Activated gamma-delta T cell treated with Interleukin-2 at 50 U/mL for 16 hours (primary cell): ENCODE measurements around the gene PTPRCAP.
A peak's percentile ranks its signal among the peaks of the same experiment; 100 is the strongest.
"Not testable (repeated sequence)": the region's sequence is repeated elsewhere in the genome, so short reads cannot be mapped to it uniquely, and the experiment has no call there.

Experiments
- DNase-seq: peaks from one replicate; pipeline ENCODE4 v3.0.0-alpha.2; 2020

PTPRCAP gene

DNA sequence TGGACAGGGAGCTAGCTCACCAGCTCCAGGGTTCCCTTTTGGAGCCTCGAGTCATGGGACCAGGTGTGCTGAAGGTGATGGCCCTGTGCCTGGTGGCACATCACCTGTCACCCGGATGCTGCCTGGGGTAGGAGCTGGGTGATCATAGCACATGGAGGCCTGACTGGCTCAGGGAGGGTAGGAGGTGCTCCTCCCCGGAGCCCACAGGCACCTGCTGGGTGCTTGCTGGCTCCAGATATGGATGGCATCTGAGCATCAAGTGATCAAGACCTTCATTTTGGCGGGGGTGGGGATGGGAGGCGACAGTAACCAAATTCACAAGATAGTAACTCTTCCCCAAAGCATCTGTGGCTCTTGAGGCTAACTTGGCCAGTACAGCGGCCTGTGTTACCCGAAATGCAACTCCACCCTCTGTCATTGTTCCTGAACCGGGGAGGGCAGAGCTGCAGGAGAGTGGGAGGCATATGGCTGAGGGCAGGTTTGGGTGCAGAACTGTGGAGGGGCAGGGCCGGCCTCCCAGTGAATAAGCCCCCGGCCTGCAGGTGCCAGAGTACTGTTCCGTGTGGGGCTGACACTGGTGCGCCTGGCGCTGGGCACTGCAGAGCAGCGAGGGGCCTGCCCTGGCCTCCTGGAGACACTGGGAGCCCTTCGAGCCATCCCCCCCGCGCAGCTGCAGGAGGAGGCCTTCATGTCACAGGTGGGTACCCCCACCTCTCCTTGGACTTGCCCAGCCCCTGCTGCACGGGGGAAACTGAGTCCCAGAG lies 28.9 kb downstream of the PTPRCAP start:
- no peak for DNase-seq

DNA sequence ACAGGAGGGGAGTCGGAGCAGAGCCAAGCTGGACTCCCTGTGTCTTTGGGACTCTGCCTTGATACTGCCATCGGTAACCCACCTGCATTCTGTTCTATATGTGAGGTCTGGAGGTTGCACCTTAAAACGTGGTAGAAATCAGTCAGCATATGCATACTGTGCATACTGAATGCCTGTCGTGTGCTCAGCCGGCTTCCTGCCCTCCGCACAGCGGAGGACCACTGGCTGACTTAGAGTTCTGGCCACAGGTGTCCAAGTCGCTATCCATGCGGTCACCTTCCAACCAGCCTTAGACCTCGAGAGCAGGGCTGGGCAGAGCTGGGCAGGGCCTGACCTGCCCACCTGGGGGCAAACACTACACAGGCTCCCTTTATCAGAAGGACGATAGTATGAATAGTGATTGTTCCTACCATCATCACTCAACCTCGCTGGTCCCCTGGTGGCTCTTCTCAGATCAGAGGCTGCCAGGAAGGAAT lies 29.8 kb downstream of the PTPRCAP start:
- no peak for DNase-seq

DNA sequence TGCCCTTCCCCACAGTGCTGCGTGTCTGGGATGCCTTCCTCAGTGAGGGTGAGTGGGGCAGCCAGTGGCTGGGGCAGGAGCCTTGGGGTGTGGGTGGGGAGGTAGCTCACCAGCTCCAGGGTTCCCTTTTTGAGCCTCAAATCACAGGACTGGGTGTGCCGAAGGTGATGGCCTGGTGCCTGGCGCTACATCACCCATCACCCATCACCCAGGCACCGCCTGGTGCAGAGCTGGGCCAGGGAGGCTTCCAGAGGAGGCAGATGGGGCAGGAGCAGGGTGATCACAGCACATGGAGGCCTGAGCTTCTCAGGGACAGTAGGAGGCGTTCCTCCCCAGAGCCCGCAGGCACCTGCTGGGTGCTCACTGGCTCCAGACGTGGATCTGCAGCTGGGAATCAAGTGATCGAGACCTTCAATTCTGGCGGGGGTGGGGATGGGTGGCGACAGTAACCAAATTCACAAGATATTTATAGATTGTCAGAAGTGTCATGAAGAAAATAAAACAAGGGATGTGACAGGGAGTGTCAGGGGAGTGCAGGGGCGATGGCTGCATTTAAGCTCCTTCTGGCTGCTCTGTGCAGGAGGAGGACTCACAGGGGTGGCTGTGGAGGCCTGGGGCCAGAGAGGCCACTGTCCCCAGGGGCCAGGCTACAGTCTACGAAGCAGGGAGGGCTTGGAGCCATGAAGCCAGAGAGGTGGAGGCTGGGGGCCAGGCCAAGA lies 30.4 kb downstream of the PTPRCAP start:
- DNase-seq, result no peak

DNA sequence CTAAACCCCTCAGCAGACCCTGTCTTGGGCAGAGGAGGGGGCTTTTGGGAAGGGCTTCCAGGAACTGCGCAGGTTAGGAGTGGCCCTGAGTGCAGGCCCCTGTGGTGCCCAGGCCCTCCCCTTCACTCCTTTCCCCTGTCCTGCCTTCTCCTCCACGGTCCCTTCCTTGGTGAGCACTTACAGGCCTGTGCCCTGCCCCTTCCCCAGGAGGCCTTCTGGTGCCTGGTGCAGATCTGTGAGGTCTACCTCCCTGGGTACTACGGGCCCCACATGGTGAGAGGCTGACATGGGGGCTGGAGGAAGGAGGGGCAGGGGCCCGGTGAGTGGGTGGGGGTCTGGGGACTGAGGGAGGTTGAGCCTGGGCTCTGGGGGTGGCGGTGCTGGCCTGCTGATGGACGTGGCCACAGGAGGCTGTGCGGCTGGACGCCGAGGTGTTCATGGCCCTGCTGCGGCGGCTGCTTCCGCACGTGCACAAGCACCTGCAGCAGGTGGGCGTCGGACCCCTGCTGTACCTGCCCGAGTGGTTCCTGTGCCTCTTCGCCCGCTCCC lies 31.0 kb downstream of the PTPRCAP start:
- no peak for DNase-seq

DNA sequence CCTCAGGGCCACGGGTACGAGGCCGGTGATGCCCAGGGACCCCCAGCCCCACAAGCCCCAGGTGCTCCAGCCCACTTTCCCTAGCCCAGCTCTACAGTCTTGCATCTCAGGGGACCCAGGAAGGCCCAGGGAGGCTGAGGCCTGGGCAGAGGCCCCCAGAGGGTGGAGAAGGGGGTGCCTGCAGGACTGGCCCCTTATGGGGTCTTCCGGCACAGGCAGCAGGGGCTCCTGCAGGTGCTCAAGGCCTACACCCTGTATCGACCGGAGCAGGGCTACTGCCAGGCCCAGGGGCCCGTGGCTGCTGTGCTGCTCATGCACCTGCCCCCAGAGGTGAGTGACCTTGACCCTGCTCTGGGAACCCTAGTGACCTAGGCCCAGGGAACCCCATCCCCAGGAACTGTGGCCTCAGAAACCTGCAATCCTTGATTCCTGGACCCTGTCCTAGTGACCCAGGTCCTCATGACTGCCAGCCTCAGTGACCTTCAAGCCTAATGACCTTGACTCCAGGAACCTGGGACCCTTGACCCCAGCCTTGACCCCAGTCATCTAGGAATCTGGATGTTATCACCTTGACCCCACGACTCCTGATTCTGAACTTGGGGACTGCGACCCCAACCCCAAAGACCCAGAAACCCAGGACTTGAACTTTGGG lies 31.7 kb downstream of the PTPRCAP start:
- no peak for DNase-seq

DNA sequence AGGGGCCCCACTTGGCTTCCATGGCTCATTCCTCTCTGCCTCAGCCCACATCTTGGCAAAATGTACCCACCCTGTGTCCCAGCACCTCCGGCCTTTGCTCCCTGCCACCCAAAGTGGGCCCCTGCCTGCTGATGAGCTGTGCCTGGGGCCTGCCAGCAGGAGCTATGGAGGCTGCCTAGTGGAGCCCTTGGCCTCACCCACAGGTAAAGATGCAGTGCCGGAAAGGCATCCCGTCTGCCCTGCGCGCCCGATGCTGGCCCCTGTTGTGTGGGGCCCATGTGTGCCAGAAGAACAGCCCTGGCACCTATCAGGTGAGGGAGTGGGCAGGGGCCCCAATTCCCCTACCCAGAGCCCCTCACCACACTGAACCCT lies 32.3 kb downstream of the PTPRCAP start:
- DNase-seq, result no peak

DNA sequence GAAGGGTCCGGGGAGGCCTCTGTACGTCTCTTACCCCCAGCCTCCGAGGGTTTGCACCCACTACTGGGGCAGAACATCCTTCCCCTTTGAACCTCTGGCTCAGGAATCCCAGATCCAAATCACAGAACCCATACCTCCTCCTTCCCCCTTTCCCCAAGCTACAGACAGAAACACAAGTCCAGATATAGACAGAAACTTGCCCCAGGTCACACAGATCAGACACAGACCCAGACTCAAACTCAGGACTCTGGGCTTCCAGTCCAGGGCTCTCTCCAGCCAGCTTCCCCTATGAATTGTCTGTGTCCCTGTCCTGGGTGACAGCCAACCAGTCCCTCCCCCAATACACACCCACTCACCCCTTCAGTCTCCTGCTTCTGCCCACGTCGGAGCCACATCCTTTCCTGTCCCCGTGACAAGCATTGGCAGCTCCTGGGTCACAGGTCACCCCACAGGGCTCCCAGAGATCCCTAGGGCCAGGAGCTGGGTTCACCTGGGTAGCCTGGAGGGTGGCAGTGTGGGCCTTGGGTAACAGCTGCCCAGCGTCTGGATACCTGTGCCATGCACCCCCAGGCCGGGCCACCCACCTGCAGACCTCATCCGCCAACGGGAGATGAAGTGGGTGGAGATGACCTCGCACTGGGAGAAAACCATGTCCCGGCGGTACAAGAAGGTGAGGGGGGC lies 32.8 kb downstream of the PTPRCAP start:
- DNase-seq, result peak; percentile 55

DNA sequence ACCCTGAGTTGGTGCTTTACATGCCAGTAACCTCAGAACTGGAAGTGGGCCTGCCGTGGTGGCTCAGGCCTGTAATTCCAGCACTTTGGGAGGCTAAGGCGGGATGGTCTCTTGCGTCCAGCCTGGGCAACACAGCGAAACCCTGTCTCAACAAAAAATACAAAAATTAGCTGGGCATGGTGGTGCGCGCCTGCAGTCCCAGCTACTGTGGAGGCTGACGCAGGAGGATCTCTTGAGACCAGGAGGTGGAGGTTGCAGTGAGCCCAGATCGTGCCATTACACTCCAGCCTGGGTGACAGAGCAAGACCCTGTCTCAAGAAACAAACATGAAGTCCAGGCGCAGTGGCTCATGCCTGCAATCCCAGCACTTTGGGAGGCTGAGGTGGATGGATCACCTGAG lies 34.4 kb downstream of the PTPRCAP start:
- DNase-seq, result not testable (repeated sequence)

DNA sequence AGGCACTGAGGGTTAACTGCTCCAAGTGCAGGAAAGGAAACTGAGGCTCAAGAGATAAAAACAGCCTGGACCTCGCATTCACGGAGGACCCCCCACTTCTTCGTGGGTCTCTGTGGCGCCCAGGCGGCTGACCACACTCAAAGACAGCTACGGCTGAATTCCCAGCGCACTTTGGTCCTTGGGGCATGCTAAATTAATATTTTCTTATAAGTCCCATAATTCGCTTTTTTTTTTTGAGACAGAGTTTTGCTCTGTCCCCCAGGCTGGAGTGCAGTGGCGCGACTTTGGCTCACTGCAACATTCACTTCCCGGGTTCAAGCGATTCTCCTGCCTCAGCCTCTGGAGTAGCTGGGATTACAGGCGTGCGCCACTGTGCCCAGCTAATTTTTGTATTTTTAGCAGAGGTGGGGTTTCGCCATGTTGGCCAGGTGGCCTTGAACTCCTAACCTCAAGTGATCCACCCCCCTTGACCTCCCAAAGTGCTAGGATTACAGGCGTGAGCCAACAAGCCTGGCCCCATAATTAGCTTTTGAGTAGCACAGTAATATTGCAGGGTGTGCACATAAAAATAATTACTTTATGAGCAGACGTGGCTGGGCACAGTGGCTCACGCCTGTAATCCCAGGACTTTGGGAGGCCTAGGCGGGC lies 35.2 kb downstream of the PTPRCAP start:
- not testable (repeated sequence) for DNase-seq

DNA sequence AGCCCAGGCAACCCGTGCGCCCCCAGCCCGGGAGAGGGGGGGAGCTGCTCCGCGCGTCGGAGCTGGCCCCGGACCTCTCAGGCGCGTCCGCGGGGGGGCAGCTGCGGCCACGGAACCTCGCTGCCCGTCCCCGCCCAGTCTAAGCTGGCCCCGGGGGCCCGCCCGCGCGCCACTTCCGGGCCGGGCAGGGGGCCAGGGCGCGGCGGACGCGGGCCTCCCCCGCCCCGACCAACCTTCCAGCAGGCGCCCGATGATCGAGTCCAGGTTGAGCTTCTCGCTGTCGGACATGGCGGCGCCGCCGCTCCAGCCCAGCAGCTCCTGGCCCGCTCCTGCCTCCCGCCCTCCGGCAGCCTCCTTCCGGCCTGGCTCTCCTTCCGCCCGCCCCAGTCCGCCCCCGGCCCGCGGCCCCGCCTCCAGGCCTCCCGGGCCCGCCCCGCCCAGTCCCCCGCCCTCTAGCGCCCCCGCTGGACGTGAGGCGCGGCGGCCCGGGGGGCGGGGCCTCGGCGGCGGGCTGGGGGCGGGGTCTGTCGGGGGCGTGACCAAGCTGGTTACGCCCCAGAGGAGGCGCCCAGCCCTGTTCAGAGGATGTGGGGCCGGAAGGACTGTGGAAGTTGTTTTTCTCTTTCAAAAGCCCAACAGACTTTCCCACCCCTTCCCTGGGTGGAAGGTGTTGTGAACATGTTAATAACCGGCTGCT lies 35.8 kb downstream of the PTPRCAP start, which contains the start of gene PPP1CA:
Gene PPP1CA (minus strand): TSS at position 364 of the 697 bp plus-strand sequence. CDS start 76 bp downstream, at position 288.
- peak; percentile 90 for DNase-seq

DNA sequence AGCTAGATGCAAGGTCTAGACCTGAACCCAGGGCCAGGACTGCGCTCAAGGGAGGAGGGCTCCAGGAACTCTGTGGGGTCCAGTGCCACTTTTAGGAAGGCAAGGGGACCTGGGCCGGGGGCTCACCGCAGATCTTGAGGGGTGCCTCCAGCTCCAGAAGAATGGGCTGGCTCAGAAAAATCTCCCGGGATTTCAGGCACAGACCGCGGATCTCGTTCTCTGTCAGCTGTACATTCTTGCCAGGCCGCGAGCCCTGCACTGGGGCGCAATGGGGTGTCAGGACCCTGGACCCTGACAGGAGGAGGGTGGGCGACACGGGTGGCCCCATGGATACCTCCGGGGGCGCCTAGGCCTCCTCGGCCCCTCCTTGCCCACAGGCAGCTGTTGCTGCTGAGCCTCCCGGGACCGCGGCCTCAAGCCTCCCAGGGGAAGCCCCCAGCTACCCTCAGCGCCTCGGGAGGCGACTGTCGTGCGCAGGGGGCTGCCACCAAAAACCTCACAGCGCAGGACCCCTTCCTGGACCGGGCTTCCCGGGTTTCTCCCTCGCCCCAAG lies 36.5 kb downstream of the PTPRCAP start:
- no peak for DNase-seq

DNA sequence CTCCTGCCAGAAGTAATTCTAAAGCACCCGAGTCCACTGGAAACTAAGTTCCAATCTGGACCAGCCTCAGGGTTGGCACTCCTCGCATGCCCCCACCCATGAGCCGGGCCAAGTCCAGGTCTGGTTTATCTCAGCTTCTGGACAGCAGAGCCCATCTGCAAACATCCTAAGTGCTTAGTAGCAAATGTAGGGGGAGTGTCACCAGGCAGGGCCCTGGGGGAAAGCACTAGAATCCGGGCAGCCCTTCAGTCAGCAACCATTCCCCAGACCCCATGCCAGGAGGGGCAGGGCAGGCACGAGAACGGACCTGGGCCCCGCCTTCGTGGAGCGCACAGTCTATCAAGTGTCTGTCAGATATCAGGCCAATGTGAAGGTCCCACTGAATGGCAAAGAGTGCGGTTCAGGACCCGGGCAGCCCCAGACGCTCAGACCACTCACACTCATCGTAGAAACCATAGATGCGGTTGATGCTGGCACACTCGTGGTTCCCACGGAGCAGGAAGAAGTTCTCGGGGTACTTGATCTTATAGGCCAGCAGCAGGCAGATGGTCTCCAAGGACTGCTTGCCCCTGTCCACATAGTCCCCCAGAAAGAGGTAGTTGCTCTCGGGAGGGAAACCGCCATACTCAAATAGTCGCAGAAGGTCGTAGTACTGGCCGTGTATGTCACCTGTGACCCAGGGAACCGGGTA lies 37.1 kb downstream of the PTPRCAP start:
- DNase-seq, result no peak

DNA sequence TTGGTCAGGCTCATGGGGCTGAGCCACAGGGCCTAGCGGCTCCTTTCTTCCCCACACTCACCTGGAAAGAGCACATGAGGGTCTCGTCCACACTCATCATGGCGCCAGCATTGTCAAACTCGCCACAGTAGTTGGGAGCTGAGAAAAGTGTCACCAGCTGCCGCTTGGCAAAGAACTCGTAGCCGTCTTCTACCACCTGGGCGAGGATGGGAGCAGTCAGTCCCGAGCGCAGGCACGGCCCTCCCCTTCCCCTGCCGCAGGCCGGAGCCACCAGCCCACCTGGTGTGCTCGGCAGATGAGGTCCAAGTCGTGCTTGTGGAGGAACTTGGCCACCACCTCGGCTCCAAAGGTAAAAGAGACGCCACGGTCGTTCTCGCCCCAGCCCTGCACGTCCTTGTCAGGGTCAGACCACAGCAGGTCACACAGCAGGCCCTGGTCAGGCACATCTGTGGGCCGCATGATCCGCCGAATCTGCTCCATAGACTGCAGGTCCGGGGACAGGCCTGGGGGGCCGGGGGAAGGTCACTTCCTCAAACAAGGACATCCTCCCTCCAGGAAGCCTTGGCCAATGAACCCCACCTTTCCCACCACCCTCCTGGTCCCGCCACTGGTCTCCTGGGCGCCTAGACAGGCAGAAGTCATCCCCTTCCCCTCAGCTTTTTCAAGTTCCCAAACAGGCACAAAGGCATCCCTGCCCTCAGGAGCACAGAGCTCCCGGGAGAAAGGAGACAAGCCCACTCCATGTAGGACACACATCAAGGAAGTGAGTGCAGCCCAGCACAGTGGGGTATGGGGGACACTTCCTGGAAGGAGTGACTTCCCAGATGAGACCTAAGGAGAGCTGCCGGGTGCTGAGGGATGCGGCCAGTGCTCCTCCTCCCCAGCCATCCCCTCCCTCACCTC lies 38.6 kb downstream of the PTPRCAP start:
- no peak for DNase-seq

DNA sequence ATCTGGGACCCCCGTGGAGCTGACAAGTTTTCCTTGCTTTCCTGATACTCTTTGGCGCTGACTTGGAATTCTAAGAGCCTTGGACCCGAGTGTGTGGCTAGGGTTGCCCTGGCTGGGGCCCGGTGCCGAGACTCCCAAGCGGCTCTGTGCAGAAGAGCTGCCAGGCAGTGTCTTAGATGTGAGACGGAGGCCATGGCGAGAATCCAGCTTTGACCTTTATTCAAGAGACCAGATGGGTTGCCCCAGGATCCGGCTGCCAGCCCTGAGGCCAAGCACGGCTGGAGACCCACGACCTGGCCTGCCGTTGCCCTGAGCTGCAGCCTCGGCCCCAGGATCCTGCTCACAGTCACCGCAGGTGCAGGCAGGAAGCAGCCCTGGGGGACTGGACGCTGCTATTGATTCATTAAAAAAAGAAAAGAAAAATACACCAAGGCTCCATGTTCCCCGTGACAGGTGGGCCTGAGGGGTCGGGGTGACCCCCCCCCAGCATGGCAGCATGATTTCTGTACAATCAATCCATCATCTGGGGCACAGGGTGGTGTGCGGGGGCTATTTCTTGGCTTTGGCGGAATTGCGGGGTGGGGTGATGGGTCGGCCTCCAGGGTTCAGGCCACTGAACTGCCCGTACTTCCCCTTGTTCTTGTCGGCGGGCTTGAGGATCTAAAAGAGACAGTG lies 39.4 kb downstream of the PTPRCAP start:
- no peak for DNase-seq

DNA sequence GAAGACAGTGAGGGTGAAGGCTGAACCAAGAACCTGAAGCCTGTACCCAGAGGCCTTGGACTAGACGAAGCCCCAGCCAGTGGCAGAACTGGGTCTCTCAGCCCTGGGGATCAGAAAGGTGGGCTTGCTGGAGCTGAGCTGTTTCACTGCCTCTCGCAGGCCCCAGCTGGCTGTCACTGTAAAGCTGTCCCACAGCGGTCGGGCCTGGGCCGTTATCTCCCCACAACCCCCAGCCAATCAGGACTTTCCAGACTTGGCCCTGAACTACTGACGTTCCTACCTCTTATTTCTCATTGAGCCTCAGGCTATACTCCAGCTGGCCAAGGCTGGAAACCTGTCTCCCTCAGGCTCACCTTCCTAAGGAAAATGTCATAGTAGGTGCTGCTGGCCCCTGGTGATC lies 39.9 kb downstream of the PTPRCAP start:
- no peak for DNase-seq

DNA sequence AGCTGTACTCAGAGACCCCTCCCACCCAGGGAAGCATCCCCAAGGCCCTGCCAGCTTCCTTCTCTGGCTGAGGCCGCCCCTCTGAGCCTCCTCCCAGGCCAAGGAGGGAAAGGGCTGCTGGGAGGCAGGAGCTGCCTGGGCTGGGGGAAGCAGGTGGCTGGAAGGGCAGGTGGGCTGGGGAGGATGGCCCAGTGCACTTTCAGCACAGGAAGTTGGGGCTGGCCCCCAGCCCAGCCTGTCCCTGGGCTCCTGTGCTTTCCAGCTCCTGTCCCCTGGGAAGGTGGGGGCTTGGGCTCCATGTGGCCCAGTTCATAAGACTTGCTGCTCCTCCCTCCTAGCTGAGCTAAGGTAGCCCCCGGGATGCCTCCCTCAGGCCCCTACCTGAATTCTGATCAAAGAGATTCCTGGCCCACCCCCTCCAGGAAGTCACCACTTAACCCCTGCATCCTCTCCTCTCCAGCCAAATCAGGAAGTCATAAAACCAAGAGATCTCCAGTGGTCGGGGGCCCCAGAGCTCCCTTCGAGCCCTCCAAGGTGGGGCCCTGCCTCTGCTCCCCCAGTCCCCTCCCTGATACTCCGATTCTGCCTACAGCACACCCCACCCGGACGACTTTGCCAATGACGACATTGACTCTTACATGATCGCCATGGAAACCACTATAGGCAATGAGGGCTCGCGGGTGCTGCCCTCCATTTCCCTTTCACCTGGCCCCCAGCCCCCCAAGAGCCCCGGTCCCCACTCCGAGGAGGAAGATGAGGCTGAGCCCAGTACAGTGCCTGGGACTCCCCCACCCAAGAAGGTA lies 40.7 kb downstream of the PTPRCAP start:
- no peak for DNase-seq

DNA sequence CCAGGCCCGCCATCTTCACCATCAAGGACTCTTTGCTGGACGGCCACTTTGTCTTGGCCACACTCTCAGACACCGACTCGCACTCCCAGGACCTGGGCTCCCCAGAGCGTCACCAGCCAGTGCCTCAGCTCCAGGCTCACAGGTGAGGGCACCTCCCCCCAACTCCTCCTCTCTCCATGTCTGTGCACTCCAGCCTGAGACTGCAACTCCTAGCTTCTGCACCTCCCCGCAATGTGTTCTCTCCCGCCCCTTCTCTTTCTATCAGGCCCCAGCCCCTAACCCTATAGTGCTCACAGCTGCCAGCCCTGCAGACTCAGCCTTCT lies 41.3 kb downstream of the PTPRCAP start:
- DNase-seq, result no peak

DNA sequence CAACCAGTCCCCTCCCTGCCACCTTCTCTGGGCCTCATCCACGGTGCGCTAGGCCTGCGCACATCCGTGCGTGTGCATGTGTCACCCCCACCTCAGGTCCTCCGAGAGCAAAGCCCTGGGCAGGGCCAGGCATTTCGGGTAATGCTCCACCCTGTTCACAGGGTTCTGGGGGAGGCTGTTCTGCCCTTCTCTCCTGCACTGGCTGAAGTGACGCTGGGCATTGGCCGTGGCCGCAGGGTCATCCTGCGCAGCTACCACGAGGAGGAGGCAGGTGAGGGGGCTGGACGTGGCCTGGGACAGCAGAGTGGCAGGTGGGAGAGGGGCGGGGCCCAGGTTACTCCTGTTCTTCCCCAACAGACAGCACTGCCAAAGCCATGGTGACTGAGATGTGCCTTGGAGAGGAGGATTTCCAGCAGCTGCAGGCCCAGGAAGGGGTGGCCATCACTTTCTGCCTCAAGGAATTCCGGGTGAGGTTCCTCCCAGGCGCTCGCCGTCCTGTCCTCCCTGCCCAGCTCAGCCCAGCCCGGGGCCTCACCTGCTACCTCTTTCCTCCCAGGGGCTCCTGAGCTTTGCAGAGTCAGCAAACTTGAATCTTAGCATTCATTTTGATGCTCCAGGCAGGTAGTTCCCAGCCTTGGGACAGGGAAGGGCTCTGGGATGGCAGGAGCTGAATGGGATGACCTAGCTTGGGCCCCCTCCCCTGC lies 41.8 kb downstream of the PTPRCAP start:
- DNase-seq, result no peak
